Fibroblast of skin of back (primary cell): ENCODE measurements around the gene TMEM51.
"Not testable (repeated sequence)": the region's sequence is repeated elsewhere in the genome, so short reads cannot be mapped to it uniquely, and the experiment has no call there.

Experiments
- DNase-seq: peaks from one replicate; pipeline ENCODE4 v3.0.0-alpha.2; 2013

TMEM51 gene

GRCh38 chr1:15128077-15128476, 25.5 kb upstream of the TMEM51 start:
- no peak for DNase-seq

DNA sequence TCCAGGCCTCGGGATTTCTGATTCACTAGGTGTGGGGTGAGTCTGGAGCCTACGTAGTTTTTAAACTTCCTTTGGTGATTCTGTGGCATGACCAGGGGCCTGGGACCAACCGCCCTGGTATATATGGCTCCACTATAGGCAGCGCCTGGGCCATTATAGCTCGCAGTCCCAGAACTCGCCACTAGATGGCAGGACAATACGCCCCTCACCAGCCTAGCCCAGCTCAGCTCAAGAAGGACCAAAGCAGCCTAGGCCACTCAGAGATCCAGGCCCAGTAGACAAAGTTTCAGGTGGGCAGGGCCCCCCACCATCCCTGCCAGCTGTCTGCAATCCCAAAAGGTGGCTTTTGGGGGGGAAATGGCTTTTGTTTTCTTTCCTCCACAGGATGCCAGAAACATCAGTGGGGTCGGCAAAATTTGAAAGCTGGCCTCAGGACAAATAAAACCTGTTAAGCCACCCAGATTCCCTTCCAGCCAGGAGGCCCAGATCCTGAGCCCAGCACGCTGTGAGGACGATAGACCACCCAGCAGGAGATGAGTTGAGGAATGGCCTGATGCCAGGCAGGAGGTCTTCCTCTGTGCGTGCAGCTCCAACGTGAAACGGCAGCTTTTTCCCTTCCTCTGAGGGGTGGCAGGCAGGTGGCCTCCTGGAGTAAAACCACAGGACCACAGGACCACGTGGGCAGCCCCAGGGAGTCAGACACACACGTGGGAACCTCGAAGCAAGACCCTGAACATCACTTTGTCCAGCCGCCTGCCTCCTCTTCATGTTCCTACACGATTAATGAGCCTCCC, 24.8 kb upstream of the TMEM51 start:
- DNase-seq: peak; percentile 60

GRCh38 chr1:15129944-15130343, 23.6 kb upstream of the TMEM51 start:
- DNase-seq: no peak

- DNase-seq: no peak
Measured at GRCh38 chr1:15130607-15131006, 22.9 kb upstream of the TMEM51 start.

GRCh38 chr1:15132965-15133364, 20.6 kb upstream of the TMEM51 start:
- no peak for DNase-seq

- DNase-seq: no peak
Measured at GRCh38 chr1:15134285-15134684, 19.3 kb upstream of the TMEM51 start.

DNA sequence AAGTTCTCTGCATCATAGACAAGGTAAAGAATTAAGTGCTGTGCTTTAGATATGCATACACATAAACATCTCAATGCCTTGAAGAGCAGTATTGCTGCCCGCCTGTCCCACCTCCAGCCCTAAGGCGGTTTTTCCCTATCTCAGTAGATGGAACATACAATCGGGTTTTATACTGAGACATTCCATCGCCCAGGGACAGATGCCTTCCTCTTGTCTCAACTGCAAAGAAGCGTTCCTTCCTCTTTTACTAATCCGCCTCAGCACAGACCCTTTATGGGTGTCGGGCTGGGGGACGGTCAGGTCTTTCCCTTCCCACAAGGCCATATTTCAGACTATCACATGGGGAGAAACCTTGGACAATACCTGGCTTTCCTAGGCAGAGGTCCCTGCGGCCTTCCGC, 17.9 kb upstream of the TMEM51 start:
- not testable (repeated sequence) for DNase-seq

- DNase-seq: no peak
Measured at GRCh38 chr1:15137809-15138208, 15.7 kb upstream of the TMEM51 start.

DNA sequence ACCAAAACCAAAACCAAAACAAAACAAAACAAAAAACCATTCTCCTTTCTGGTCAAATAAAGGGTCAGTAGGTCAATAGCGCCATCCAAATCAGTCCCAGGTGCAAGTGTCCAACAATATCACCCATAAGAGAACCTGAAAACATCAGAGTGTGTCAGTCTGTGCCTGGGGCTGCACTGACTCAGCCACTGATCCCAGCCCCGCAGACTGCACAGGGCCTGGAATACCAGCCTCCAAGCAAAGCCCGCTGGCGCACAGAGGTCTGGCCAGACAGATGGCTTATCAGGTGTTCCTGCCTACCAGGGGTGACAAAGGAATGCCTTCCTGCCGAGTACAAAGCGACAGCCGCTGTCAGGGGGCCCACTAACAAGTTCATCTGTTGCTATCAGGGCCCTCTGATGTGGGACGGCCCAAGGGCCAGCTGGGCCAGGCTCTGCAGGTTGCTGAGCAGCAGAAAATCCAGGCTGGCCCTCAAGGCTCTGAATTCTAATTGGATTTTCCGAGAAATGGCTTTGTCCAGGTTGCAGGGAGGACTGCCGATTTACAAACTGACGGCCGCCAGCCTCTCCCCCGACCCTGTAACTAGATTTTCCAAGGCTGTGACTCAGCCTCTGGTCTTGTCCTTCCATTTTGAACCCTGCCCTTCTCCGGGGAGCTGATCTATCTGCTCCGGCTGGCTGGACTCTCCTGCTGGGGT, 13.7 kb upstream of the TMEM51 start:
- DNase-seq: no peak

- DNase-seq: peak; percentile 12
Measured at GRCh38 chr1:15141935-15142539, 11.5 kb upstream of the TMEM51 start.

DNA sequence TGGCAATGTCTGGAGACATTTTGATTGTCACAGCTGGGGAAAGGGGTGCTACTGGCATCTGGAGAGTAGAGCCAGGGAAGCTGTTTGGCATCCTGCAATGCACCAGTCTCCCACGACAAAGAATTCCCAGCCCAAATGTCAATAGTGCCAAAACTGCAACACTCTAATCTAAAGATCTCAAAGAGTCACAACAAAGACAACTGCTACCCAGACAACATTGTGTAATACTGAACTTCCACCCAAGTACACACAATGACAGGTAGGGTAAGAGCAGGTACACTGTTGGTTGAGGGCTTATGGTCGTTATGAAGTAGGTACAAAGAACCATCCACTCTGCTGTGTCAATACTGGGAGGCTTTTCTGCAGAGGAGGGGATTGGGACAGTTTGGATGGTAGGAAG, 8.2 kb upstream of the TMEM51 start:
- DNase-seq: no peak

DNA sequence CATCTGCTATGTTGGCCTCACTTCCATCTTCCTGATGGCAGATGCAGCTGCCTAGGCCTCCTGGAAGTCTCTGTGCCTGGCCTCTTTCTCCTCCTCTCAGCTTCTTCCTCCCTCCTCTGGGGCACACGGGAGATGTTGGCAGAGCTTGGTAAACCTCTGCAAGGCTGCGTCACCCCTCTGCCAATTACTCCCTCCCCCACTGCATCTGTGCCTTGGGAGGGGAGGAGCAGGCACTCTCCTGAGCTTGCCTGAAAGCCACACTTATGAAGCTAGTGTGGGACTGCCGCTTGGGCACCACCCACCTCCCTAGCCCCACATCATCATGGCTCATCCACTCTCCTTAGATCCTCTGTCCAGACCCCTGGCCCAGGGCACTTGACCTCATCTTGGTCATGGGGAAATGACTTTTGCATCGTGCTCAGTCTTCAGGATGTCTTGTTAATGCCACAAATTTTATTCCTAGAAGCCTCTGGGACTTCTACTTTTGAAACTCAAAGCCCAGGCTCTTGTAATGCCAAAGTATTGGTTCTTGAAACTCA, 7.3 kb upstream of the TMEM51 start:
- DNase-seq: no peak

DNA sequence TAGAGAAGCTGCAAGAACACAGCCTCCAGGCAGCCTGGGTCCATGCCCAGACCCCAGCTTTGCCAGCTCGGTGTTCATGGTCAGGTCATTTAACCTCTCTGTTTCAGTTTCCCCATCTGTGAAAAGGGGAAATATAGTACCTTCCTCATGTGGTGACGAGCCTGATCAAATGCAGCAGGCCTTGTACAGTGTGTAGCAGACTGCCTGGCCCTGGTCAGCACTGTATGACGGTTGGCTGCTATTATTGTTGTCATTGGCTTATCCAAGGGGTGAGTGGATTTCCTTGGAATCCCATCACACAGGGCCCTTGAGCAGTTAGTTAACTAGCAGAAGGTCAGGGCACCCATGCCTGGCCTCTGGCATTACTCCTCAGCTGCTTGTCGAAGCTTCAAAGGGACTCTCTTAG, 6.6 kb upstream of the TMEM51 start:
- DNase-seq: no peak

DNA sequence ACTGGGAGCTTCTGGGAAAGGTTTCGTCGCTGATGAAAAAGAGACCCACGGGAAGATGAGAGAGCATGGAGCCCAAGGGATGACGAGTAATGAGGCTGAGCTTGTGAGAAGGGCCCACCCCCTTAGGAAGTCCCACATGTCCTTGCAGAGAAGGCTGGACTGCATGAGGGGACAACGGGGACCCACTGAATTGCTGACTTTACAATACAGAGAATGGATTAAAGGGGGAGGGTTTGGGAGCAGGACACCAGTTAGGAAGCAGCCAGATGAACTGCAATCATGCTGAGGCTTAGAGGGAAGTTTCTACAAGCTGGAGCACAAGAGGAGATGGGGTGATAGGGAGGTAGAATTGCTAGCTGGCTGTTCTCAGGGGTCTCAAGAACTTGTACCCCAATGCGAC, 5.5 kb upstream of the TMEM51 start:
- no peak for DNase-seq

- no peak for DNase-seq
Measured at GRCh38 chr1:15148475-15148874, 5.1 kb upstream of the TMEM51 start.

GRCh38 chr1:15148941-15149340, 4.6 kb upstream of the TMEM51 start:
- no peak for DNase-seq

DNA sequence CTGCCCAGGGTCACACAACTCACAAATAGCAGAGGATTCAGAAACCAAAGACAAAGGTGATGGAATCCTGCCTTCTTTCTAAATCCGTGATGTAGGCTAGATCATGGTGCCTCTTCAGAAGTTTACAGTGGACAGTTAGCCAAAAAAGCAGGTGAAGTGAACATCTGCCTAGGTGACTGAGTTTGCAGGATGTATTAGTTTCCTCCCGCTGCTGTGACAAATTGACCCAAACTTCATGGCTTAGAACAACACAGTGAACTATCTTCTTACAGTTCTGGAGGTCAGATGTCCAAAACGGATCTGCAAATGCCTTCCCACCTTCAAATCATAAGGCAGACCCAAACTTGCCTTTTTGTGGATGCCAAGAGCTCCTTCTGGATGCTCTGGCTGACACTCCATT, 3.2 kb upstream of the TMEM51 start:
- no peak for DNase-seq

- no peak for DNase-seq
Measured at GRCh38 chr1:15151377-15151806, 2.2 kb upstream of the TMEM51 start.

GRCh38 chr1:15151871-15152270, 1.7 kb upstream of the TMEM51 start:
- no peak for DNase-seq

DNA sequence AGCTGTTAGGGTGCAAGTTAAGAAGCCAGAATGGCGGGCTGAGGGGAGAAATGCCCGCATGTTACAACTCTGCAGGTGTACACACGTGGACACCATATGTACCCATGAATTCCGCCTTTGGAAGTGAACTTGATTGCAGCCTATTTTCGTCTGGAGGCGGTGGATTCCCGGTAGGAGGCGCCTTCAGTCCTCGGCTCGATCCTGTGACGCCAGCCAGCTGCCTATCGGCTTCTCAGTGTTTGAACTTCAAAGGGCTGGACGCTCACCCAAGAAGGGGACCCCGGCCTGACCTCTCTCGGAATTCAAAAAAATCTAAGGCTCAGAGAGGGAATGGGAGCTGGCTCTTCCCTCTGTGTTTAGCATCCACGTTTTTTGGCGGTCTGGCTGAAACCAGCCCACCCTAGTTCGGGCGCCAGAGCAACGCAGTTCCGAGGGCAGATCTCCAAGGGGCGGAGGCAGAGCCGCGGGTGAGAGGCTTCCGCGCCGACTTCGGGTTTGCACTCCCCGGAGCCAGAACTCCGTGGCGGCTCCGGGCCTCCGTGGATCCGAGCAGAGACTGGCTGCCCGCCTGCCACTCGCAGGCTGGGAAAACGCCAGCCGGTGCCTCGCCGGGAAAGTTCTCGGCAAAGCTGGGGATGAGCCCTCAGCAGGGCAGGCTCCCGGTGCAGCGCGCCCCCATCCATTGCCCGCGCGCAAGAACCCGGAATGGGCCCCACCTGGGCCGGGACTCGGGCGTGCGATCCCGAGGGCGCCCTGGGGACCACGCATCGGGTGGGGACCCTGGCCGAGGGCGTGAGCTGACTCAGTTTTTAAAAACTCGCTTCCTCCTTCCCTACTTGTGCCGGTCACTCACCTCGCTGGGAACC, 996 bp upstream of the TMEM51 start:
- peak; percentile 72 for DNase-seq

DNA sequence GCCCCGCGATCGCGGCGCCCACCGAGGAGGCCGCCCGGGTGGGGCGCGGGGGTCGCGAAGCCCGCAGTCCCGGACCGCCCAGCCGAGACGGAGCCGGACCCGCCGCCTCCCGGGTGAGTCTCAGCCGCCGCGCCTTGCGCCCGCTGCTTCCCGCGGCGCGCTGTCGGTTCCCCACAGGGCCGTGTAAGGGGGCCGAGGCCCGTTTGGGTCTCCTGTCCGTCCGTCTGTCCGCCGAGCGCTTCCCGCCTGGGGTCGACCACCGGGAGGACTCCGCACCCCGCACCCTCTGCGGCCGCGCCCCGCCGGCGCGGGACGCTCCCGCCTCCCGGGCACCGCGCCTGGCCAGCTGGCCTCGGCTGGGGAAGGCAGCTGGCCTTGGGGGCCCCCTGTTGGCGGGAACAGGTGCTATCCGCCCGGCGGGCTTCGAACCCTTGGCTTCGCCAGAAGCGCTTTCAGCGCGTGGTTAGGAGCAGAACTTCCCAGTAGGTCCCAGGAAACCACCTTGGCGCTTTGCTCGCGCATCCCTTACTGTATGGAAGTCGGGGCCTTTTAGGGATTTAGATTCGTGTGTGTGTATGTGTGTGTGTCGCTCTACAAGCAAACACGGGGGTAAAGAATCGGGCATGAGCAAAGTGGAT, 414 bp downstream of the TMEM51 start:
- DNase-seq: peak; percentile 42

DNA sequence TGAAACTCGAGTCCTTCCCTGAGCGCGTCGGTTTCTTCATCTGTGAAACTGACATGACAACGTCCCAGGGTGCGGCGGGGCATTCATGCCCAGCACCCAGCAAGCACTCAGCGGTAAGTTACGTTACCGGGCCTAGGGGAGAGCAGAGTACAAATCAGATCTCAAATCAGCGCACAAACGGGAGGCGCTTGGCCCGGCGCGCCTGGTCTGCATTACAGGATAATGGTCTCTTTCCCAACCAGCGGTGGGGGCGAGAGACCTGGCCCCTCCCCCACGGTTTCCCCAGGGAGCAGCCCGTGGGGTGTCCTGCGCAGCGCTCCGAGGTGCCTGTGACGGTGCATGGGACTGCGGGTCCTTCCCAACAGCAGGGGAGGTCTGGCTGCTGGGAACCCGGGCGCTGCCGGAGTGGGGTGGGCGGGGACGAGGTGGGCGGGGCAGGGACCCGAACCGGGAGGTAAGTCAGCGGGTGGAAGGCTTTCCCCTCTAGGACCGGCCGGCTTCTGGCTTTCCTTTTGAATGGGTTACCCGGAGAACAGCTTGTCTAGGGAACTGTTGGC, 1.0 kb downstream of the TMEM51 start:
- DNase-seq: no peak
